GM21576 (cell line): ENCODE measurements around the gene EN2.

Experiments used
- ATAC-seq: cut with Tn5 transposase; IDR thresholded peaks from one replicate; pipeline ENCODE4 v1.9.1; 2021; ENCODE audit warnings: mild to moderate bottlenecking, moderate library complexity; ENCODE audit not compliant: unreplicated experiment

The EN2 gene

DNA sequence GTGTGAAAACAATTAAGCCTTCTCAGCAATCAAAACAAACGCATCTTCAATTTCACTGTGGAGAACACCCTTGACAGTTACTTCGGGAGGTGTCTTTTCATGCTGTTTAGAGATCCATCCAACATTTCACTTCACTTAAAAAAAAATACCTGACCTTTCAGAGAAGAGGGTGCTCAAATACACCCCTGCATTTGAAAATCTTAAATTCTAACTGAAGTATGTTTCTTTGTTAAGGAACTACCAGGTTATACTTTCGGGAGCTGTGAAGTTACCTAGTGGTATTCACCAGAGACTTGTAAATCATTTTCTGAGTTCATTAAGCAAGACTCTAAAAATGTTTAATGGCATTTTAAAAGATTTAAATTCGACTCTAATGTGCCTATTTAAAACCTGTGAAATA is 49.6 kb downstream of the EN2 start:
- ATAC-seq = no peak

DNA sequence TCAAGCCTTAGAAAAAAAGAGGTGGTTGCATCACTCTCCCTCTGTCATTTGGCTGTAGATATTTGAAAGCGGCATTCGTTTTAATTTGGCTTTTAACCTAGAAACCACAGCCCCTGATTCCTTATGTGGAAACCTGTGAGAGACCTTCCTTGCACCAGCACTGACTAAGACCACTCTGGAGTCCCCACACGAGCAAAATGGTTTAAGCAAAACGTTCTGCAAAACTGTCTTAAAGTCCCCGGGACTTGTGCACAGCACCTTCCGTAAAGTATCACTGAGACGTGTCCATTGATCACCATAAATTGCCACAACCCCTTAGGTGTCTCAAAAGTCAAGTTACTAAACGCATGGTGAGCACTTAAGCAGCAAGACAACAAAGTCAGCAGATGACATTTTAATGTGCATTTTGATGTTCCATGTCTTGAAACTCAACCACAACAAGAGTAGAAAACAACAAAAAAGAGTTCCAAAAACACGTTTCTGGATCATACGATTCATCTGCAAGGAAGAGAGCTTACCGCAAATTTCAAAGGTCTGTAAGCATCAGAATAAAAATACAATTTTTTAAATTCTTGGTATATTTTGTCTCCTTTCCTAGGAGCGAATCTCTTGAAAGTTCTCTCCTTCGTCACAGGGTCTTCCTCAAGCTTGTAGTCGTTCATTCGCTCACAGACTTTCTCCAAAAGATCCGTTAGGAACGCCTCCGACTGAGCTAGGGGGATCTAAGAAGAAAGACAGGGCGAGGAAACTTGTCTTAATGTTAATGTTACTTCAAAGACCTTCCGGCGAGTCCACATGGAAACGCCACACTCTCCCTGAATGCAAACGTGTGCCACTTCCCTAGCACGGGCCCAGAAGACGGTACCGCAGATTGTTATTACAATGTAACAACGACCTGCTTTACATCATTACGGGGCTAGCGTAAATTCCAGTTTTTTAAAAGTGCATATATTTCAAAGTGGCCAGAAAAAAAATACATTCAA is 50.7 kb downstream of the EN2 start:
- ATAC-seq = no peak

DNA sequence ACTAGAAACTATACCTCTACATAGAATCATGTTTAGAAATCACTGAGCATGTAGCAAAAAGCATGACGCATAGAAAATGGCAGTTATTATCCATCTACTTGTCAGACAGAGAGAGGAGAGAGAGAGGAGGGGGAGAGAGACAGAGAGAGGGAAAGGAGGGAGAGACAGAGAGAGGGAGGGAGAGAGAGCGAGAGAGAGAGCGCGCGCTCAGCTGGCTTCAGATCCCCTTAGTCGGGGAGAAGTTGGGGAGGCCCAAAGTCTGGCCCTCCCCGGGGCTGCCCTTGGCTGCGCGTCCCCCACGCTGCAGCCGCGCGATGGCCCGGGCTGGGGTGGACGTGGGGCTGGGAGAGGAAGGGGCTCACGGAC is 51.4 kb downstream of the EN2 start:
- no peak for ATAC-seq

DNA sequence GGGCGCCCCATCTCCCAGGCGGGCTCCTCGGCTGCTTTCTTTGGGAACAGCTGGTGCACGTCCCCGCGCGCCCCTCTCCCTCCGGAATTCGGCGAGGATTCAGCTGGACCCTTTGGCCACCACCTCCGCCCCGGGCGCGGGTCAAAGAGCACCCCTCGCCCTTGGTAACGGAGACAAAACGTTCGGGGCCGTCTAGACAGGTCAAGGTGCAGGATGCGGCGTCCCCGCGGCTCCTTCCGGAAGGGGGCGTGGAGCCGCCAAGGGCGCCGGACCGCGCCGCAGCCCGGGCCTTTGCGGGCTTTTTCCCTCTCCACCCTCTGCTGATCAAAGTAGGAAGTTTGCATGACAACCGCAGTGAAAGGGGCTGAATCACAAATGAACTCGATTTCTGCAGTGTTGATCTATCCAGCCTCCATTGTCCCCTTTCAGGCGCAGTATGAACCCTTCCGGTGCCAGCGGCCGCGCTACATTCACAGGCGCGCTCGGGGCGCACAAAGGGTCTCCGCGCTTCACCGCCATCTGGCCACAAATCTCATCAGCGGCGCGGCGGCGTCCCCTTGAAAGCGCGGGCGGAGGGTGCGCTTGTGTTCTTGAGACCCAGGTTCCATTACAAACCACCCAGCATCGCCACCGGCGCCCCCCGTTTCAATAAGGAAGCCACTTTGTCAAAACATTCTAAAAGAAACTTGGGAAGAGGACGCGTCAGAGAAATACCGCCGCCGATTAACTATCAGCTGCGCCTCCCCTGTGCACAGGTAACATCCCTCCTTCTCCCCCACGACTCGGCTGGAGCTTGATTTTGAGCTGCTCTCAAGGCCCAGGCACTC is 52.0 kb downstream of the EN2 start:
- no peak for ATAC-seq

DNA sequence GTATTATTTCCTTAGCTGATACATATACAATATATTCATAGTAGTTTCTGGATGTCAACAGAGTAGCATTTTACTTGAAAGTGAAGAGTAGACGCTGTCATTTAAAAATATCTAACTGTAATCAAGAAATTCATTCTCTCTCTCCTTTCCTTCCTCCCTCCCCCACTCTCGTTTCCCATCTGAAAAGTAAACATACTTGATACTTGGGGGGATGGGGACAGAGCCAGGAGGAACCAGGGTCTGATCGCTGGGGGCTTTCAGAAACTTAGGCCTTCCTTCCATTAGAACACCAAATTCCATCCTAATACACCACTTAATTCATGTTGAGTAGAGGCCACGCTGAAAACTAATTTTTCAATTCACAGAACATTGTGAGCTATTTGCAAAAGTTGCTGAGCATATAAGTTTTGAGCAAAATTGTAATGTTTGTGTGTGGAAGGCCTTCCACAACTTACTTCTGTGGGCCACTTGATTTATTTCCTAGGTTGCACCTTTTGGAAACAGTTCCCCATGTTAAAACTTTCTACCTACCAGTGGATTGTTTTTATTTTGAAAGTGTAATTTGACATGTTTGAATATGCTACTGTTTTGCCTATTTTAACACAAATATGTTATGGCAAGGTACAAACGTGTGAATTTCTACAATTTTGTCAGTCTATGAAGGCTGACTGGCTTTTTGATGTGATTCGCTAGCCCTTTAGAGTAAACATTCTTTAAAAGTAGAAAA is 53.2 kb downstream of the EN2 start:
- no peak for ATAC-seq

DNA sequence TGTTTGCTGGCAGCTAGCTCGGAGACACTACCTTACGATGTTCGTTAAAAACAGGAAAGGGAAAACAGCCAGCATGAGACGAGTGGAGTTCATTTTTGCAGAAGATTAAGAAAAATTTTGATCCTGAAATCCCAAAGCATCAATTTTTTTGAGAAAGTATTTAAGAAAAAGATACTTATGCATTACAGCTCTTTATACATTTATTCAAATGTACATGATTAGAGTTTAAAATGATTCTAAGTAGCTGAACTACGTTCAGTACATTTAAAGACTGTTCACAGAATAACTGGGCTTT is 53.7 kb downstream of the EN2 start:
- ATAC-seq = no peak

DNA sequence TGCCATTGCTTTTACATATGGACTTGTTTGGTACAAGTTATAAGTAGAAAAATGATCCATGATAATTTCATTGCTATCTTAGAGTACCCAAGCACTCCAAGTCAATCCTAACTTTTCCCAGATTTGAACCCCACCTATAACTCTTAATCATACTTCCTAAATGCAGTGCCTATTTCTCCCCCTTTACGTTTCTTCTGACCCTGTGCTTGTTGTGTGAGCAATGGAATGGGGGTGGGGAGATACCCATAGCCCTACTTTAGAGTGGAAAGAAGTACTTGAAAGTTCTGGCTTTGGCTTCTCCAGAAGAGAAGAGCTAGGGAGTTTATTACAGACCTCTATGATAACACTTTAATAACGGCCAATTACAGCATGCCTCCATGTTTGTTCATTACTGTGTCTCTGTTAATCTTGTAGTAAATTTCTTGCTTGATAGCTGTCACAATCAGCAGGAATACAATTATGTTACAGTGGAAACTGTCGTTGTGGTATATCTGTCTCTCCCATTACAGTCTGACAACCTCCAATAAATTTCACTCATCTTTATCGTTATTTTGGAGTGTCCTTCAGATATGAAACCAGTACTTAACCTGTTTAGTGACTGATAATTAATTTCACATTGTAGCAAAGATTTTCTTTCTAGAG is 54.4 kb downstream of the EN2 start:
- no peak for ATAC-seq

DNA sequence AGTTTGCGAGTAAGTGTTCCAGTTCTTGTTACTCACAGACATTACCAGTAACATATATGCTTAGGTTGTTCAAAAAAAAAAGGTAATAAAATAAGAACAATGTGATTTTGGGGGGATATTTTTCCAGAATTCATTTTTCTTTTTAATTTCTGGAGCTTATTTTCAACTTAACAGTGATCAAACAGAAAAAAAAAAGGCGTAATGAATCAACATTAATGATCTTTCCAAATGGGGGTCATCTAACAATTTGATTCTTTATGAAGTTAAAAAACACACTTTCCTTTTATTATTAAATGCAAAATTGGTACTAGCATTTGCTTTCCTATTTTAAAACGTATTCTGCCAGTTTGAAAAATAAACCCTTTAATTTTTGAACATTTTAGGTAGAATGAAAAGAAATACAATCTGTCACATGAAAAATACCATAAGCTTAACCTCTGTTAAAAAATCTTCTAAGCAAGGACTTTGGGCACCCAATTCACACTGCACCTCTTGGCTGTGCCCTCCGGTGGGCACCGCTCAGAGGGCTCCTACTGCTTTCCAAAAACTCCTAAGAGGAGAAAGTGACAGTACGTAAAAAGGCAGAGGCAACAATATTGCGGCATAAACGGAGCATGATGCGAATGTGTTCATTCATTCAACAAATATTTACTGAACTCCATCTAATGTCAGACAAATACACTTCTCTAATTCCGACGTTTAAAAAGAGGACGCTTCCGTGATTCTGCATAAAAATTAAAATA is 55.8 kb downstream of the EN2 start:
- no peak for ATAC-seq

DNA sequence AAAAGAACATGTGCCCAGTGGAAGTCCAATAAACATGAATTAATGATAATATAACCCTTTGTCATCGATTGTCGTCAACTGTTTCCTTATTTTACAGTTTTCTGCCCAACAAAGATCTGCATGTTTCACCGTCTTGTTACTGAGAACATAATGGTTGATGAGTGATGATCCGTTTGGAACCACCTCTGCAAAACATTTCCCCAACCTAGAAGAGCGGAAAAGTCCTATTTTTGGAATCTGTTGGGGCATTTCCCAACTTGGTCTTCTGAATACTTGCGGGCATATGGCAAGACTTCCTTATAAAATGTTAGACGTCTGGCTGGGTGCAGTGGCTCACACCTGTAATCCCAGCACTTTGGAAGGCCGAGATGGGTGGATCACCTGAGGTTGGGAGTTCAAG is 56.4 kb downstream of the EN2 start:
- ATAC-seq = no peak
